HepG2 (cell line): ENCODE results near the gene ACAP3. TPM values are rescaled to one million over a fixed set of nuclear protein-coding genes. Genes with fewer than 3 reads are reported as not detected.
A peak's percentile ranks its signal among the peaks of the same experiment; 100 is the strongest.

Source experiments
- FIP1L1 ChIP-seq: fragments of 200-400 bp; formaldehyde crosslinking; IDR thresholded peaks from 2 replicates; pipeline ENCODE4 v1.6.1; 2018; ENCODE audit warnings: low read depth, mild to moderate bottlenecking, low read length, moderate library complexity, borderline replicate concordance; ENCODE audit not compliant: insufficient read depth
- HNF4A ChIP-seq: sonication (generic); formaldehyde crosslinking; IDR thresholded peaks from 2 replicates; pipeline ENCODE4 v1.4.0; 2020; ENCODE audit warnings: missing genetic modification reagents
- ZNF10 ChIP-seq: sonication (generic); formaldehyde crosslinking; IDR thresholded peaks from 2 replicates; pipeline ENCODE4 v1.4.0; 2020; ENCODE audit warnings: mild to moderate bottlenecking, low read depth, missing genetic modification reagents, borderline replicate concordance
- ZNF20 ChIP-seq: sonication (generic); formaldehyde crosslinking; IDR thresholded peaks from 2 replicates; pipeline ENCODE4 v1.4.0; 2020; ENCODE audit warnings: mild to moderate bottlenecking, moderate library complexity, missing genetic modification reagents
- polyA plus RNA-seq, 8 experiments: library from polyadenylated mRNA; depleted of rRNA in 3 of 8; stranded (reverse) in 7 of 8; unstranded in 1 of 8; fragments of >200 nt; fragmentation: Illumina TruSeq in 4 of 8; extraction: Trizol in 4 of 8; gene quantifications; 2 replicates each; pipeline versions ENCODE4 v1.2.1 to v1.2.3, GENCODE V29; 2011 to 2016; ENCODE audit warnings: low read depth in 4 of 8, missing spikeins in 1 of 8, mixed read lengths in 1 of 8; ENCODE audit not compliant: insufficient read depth in 1 of 8
- total RNA-seq, 5 experiments: library from RNA; depleted of rRNA; stranded (reverse); fragments of >200 nt; fragmentation: Illumina TruSeq; extraction: Trizol; gene quantifications; 2 replicates each; pipeline ENCODE4 v1.2.3, GENCODE V29; 2016; ENCODE audit warnings: low read depth in 1 of 5
- TF ChIP-seq, protein P1 (sequence below): sonication (generic); formaldehyde crosslinking; IDR thresholded peaks from 2 replicates; pipeline ENCODE4 v1.4.0; 2020; ENCODE audit warnings: missing genetic modification reagents, borderline replicate concordance
- TF ChIP-seq, protein P2 (sequence below): sonication (generic); formaldehyde crosslinking; IDR thresholded peaks from 2 replicates; pipeline ENCODE4 v1.9.0; 2021; ENCODE audit warnings: missing genetic modification reagents, mild to moderate bottlenecking, borderline replicate concordance
- TF ChIP-seq, protein P3 (sequence below): sonication (generic); formaldehyde crosslinking; IDR thresholded peaks from 2 replicates; pipeline ENCODE4 v1.4.0; 2020; ENCODE audit warnings: missing genetic modification reagents

The ACAP3 gene
- total and polyA plus RNA-seq, 2 of the 13 experiments (the other 11 are each of a cell fraction or from before 2014, with no cell fraction given): 29.4 to 50.8 TPM

DNA sequence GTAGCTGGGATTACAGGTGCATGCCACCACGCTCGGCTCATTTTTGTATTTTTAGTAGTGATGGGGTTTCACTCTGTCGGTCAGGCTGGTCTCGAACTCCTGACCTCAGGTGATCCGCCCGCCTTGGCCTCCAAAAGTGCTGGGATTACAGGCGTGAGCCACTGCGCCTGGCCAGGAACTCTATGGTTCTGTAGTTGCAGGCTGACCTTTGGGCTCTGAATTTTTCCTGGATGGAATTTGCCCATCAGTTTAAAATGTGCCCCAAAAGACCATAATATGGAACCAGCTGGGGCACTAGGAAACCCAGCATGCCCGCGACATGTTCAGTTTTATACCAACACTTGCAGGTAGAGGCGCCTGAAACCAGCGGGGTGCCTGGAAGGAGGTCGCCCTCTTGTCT lies 29.1 kb downstream of the ACAP3 start (continued):
- no peak for TF ChIP-seq ZNF10
- no peak for TF ChIP-seq ZNF20
- TF ChIP-seq, protein P1, sequence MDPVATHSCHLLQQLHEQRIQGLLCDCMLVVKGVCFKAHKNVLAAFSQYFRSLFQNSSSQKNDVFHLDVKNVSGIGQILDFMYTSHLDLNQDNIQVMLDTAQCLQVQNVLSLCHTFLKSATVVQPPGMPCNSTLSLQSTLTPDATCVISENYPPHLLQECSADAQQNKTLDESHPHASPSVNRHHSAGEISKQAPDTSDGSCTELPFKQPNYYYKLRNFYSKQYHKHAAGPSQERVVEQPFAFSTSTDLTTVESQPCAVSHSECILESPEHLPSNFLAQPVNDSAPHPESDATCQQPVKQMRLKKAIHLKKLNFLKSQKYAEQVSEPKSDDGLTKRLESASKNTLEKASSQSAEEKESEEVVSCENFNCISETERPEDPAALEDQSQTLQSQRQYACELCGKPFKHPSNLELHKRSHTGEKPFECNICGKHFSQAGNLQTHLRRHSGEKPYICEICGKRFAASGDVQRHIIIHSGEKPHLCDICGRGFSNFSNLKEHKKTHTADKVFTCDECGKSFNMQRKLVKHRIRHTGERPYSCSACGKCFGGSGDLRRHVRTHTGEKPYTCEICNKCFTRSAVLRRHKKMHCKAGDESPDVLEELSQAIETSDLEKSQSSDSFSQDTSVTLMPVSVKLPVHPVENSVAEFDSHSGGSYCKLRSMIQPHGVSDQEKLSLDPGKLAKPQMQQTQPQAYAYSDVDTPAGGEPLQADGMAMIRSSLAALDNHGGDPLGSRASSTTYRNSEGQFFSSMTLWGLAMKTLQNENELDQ (CRISPR knock-in tag): no peak
- no peak for TF ChIP-seq FIP1L1
- TF ChIP-seq, protein P2, sequence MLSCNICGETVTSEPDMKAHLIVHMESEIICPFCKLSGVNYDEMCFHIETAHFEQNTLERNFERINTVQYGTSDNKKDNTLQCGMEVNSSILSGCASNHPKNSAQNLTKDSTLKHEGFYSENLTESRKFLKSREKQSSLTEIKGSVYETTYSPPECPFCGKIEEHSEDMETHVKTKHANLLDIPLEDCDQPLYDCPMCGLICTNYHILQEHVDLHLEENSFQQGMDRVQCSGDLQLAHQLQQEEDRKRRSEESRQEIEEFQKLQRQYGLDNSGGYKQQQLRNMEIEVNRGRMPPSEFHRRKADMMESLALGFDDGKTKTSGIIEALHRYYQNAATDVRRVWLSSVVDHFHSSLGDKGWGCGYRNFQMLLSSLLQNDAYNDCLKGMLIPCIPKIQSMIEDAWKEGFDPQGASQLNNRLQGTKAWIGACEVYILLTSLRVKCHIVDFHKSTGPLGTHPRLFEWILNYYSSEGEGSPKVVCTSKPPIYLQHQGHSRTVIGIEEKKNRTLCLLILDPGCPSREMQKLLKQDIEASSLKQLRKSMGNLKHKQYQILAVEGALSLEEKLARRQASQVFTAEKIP (CRISPR knock-in tag): no peak
- TF ChIP-seq, protein P3, sequence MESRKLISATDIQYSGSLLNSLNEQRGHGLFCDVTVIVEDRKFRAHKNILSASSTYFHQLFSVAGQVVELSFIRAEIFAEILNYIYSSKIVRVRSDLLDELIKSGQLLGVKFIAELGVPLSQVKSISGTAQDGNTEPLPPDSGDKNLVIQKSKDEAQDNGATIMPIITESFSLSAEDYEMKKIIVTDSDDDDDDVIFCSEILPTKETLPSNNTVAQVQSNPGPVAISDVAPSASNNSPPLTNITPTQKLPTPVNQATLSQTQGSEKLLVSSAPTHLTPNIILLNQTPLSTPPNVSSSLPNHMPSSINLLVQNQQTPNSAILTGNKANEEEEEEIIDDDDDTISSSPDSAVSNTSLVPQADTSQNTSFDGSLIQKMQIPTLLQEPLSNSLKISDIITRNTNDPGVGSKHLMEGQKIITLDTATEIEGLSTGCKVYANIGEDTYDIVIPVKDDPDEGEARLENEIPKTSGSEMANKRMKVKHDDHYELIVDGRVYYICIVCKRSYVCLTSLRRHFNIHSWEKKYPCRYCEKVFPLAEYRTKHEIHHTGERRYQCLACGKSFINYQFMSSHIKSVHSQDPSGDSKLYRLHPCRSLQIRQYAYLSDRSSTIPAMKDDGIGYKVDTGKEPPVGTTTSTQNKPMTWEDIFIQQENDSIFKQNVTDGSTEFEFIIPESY (CRISPR knock-in tag): peak; percentile 84
- peak; percentile 47 for TF ChIP-seq HNF4A (CRISPR knock-in tag)
